IPS-NIHi11 (cell line): Measurements from ENCODE around the gene EIF1B.

Source experiments
- DNase-seq: peaks from one replicate; pipeline ENCODE4 v3.0.0; 2012; ENCODE audit warnings: mixed read lengths, low spot score

Gene EIF1B

GRCh38 chr3:40340541-40341170, 31.1 kb downstream of the EIF1B start:
- no peak for DNase-seq

- no peak for DNase-seq
These were observed 32.2 kb downstream of the EIF1B start for GRCh38 chr3:40341671-40342070.

GRCh38 chr3:40350529-40350928, 41.0 kb downstream of the EIF1B start:
- DNase-seq: no peak

GRCh38 chr3:40355410-40355809, 45.9 kb downstream of the EIF1B start:
- no peak for DNase-seq

- DNase-seq: no peak
These were observed 48.9 kb downstream of the EIF1B start for GRCh38 chr3:40358454-40358853.
